HG03565 (cell line): ENCODE results near the gene PHF14.

Source experiments
- ATAC-seq: cut with Tn5 transposase; IDR thresholded peaks from one replicate; pipeline ENCODE4 v1.9.1; 2021; ENCODE audit warnings: mild to moderate bottlenecking, moderate library complexity; ENCODE audit not compliant: unreplicated experiment

PHF14 gene

GRCh38 chr7:11196143-11196542, 222.5 kb downstream of the PHF14 start:
- ATAC-seq: no peak

GRCh38 chr7:11203224-11203623, 229.6 kb downstream of the PHF14 start:
- no peak for ATAC-seq

- no peak for ATAC-seq
These were observed 230.0 kb downstream of the PHF14 start for GRCh38 chr7:11203683-11204082.

DNA sequence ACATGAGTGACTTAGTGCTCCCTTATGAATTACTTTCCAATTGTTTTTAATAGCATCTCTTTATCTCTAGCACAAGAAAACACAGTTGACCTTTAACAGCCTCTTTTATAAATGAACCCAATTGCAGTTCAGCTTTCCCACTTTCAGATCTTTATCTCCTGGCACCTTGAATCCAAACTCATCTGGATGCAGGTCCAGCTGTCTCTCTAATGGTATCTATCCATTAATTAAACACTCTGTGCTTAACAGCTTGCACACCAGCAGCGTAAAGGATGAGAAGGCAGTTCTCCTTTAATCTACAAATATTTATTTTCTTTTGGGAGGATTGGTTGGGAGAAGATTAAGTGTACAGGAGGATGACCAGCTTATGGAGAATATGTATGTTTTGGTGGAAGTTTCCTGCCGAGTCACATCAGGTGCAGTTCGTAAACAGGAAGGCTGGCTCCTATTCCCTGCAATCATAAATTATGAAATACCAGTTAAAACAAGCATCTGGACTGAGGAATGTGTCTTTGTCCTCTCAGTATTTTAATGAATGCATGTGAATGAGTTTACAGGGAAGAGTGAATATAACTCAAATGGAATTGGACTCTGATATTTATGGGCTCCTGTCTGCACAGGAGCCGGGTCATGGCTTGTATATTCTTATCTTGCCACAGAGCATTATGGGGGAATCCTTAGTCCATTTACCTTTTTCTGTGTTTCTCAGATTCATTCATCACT, 232.7 kb downstream of the PHF14 start:
- ATAC-seq: no peak

DNA sequence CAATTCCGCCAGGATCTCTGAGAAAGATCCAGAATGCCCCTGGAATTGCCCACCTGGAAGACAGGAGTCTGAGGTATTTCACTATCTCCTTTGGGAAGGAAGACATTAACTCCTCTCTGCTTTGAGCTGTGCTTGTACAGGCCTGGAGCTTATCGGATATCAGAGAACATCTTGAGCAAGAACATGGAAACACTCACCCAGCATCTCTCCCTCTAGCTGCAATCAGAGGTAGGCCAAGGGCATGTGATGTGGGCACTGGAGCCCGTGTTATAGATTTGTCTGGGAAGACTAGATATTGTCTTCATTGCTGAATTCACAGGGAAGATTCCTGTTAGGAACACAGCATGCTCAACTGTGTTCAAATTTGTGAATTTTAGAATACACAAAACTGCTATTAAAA, 233.9 kb downstream of the PHF14 start:
- no peak for ATAC-seq

- no peak for ATAC-seq
These were observed 235.3 kb downstream of the PHF14 start for GRCh38 chr7:11208883-11209465.

- no peak for ATAC-seq
These were observed 236.7 kb downstream of the PHF14 start for GRCh38 chr7:11210374-11210773.

DNA sequence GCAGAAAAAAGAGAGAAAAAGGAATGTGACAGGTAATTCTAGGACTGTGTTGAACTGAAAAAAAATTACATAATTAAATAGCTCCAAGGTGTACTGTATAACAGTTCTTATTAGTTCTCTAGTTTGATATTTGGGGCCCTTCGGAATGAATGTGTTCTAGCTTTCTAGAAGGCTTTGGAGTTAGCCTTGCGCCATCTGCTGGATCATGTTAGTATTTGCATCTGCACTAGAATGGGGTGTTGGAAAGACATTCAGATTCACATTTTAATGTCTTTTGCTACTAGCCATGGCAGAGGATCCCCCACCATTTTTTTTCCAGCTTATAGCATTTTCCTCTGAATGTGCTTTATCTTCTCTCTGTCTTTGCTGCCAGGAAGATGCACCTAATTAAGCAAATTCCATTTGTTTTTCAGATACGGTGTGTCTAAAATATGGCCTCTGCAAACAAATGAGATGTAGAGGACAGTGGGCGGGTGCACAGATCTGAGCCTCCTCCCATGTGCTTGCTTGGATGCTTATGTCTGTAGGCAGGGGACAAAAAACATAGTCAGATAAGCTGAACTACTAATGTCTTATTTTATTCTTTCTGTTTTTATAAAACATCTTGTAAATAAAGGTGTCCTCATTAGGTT, 238.5 kb downstream of the PHF14 start:
- peak; percentile 86 for ATAC-seq

DNA sequence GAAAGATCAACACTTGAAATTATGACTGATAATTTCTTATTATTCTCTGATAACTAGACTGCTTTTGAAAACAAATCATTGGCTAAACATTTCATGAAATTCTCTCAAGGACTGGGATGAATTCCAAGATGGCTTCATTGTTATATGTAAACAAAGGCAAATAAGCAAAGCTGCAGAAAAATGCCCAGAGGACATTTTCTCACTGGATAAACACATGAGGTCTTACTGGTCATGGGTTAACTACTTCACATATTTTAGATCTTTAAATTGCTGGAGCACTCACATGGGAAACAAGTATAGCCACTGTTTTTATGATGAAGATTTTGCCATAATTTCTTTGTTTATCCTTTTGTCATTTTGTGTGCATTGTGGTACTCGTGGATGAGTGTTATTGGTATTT, 239.1 kb downstream of the PHF14 start:
- ATAC-seq: no peak

- no peak for ATAC-seq
These were observed 239.6 kb downstream of the PHF14 start for GRCh38 chr7:11213266-11213665.

- no peak for ATAC-seq
These were observed 242.6 kb downstream of the PHF14 start for GRCh38 chr7:11216276-11216675.

DNA sequence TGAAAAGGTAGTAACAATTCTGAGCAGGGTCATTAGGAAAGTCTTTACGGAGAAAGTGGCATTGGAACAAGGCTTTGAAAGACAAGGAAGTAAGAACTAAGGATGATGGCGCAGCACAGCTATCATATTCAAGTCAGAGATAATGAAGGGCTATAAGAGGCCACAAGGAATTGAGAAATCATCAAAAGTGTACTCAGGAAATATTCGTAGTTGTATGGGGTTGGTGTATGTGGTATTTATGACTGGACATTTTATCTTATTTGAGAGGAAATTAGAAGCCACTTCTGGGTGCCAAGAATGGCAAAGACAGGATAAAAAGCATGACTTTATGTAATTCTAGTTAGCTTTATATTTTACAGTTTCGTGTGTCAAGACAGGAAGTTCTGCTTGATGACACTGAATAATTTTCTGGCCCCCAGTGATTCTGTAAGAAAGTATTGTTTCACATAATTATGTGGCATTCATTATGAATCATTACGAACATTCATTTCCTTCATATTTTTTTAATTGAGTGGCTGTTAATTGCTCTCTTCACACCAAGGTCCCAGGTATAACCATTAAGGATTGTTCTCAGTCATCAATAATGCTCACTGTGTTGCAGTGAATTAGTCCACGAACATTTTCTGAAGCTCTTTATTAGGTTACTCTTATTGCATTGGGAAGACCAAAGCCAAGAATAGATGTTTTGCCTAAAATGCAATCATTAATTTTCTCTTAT, 244.3 kb downstream of the PHF14 start:
- no peak for ATAC-seq
